Keratinocyte (primary cell): ENCODE results near the gene KCNG2. TPM values are rescaled to one million over a fixed set of nuclear protein-coding genes. Genes with fewer than 3 reads are reported as not detected.

Experiments
- DNase-seq: peaks from one replicate; pipeline ENCODE4 v3.0.0-alpha.2; 2011; ENCODE audit warnings: low read depth, missing footprints, low spot score
- FAIRE-seq: peaks from 2 replicates; lab custom pipeline; 2011; peaks lifted over from hg19 to GRCh38; lab: Jason Lieb, UNC
- H2AFZ ChIP-seq: 2 replicates; pipeline ENCODE4 v1.6.0; 2012; ENCODE audit warnings: low read length, control low read depth, inconsistent platforms; ENCODE audit not compliant: control insufficient read depth
- H3K27ac ChIP-seq: 2 replicates; pipeline ENCODE4 v1.5.1; 2011; ENCODE audit warnings: low read length; ENCODE audit not compliant: control insufficient read depth, insufficient read depth
- H3K27me3 ChIP-seq: 3 replicates; pipeline ENCODE4 v1.6.0; 2011; ENCODE audit warnings: low read length; ENCODE audit not compliant: control insufficient read depth, insufficient read depth; ENCODE audit errors: extremely low read depth
- H3K36me3 ChIP-seq, 2 experiments: 2 replicates in 1 of 2; 3 replicates in 1 of 2; pipeline ENCODE4 v1.5.1; 2011; ENCODE audit warnings: low read length in 2 of 2, mild to moderate bottlenecking in 1 of 2; ENCODE audit not compliant: control insufficient read depth in 2 of 2, insufficient read depth in 2 of 2; ENCODE audit errors: extremely low read depth in 1 of 2
- H3K4me1 ChIP-seq: 3 replicates; pipeline ENCODE4 v1.5.1; 2011; ENCODE audit warnings: low read length; ENCODE audit not compliant: control insufficient read depth, insufficient read depth; ENCODE audit errors: extremely low read depth
- H3K4me2 ChIP-seq: 3 replicates; pipeline ENCODE4 v1.6.0; 2011; ENCODE audit warnings: low read depth, low read length; ENCODE audit not compliant: control insufficient read depth, insufficient read depth; ENCODE audit errors: extremely low read depth
- H3K4me3 ChIP-seq, 3 experiments: fragments of 200-600 bp in 1 of 3; sonication (generic) in 1 of 3; 2 replicates in 2 of 3; 3 replicates in 1 of 3; pipeline ENCODE4 v1.5.1; 2011 to 2016; ENCODE audit warnings: low read length in 3 of 3, mild to moderate bottlenecking in 3 of 3, control low read depth in 2 of 3, inconsistent platforms in 1 of 3, low read depth in 1 of 3, mixed read lengths in 1 of 3, mixed run types in 1 of 3, moderate library complexity in 1 of 3; ENCODE audit not compliant: control insufficient read depth in 2 of 3, insufficient read depth in 2 of 3; ENCODE audit errors: extremely low read depth in 1 of 3
- H3K79me2 ChIP-seq: 2 replicates; pipeline ENCODE4 v1.6.0; 2012; ENCODE audit warnings: low read length; ENCODE audit not compliant: control insufficient read depth, insufficient read depth
- H3K9ac ChIP-seq: 3 replicates; pipeline ENCODE4 v1.6.0; 2011; ENCODE audit warnings: low read length; ENCODE audit not compliant: control insufficient read depth, insufficient read depth; ENCODE audit errors: extremely low read depth
- H3K9me1 ChIP-seq: 3 replicates; pipeline ENCODE4 v1.6.0; 2011; ENCODE audit warnings: low read length; ENCODE audit not compliant: control insufficient read depth, insufficient read depth; ENCODE audit errors: extremely low read depth
- H3K9me3 ChIP-seq: 2 replicates; pipeline ENCODE4 v1.5.1; 2012; ENCODE audit warnings: low read depth, low read length; ENCODE audit not compliant: control insufficient read depth
- H4K20me1 ChIP-seq: 3 replicates; pipeline ENCODE4 v1.6.0; 2011; ENCODE audit warnings: low read length; ENCODE audit not compliant: control insufficient read depth, insufficient read depth; ENCODE audit errors: extremely low read depth
- EZH2 ChIP-seq: IDR thresholded peaks from one replicate; pipeline ENCODE4 v1.6.1; 2012; ENCODE audit warnings: inconsistent platforms, mild to moderate bottlenecking, low read length, moderate library complexity
- dilution Hi-C: fragments of 300-500 bp; cut with MboI; formaldehyde crosslinking; loops from one replicate; pipeline ENCODE4 v1.7.0; 2020; ENCODE audit warnings: low sequenced_read_pairs; ENCODE audit not compliant: extremely low pct_ligation_motif_present
- polyA plus RNA-seq, 5 experiments: library from polyadenylated mRNA; depleted of rRNA in 3 of 5; stranded (reverse) in 3 of 5; stranded (forward) in 1 of 5; unstranded in 1 of 5; fragments of >200 nt; gene quantifications; 1 replicate in 1 of 5; 2 replicates in 3 of 5; 3 replicates in 1 of 5; pipeline versions ENCODE4 v1.2.1 to v1.2.3, GENCODE V29; 2011 to 2012; ENCODE audit warnings: missing spikeins in 2 of 5, low read depth in 1 of 5, low replicate concordance in 1 of 5
- TF ChIP-seq, protein P1 (sequence below), 3 experiments: IDR thresholded peaks in 1 of 3; conservative IDR thresholded peaks in 1 of 3; optimal IDR thresholded peaks in 1 of 3; 2 replicates in 2 of 3; 3 replicates in 1 of 3; pipeline versions ENCODE3 to v1.5.1; 2011; ENCODE audit warnings: low read length in 3 of 3, mild to moderate bottlenecking in 3 of 3, moderate library complexity in 2 of 3, control low read depth in 1 of 3, inconsistent platforms in 1 of 3; ENCODE audit not compliant: insufficient read depth in 2 of 3; ENCODE audit errors: extremely low read depth in 1 of 3

The KCNG2 gene
- polyA plus RNA-seq, 1 donor (not counting 4 experiments of a cell fraction or from before 2014, with no cell fraction given), result not detected

DNA sequence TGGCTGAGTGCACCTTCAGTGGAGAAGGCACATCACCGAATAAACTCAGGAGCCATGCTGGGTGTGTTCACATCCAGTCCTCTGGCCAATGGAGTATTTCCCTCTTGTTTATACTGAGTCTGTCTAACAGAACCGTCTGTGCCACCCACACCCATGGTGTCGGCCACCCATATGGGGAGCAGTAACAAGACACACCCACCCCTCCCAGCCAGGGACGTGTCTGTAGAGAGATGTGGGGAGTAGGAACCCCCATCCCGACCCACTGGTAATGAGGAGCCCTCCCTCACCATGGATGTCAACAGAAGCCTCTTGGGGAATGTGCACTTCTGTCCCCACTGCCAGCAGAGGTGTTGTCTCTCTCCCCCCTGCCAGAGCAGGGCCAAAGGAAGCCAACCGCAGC lies 37.1 kb downstream of the KCNG2 start:
- Histone ChIP-seq H3K4me3 (no peak overlapping the region), H3K4me1 (no peaks in the 10 kb centered on the region), H4K20me1 (no peaks in the 10 kb centered on the region), H3K36me3 (no peaks in the 10 kb centered on the region), H3K9me3 (peaks cover 3% of the 10 kb centered on the region), H3K79me2 (no peaks in the 10 kb centered on the region), H2AFZ (no peak overlapping the region), H3K4me2 (no peak overlapping the region), H3K9ac (no peak overlapping the region), H3K27ac (no peak overlapping the region), H3K27me3 (peaks cover 4% of the 10 kb centered on the region), H3K9me1 (no peaks in the 10 kb centered on the region)
- DNase-seq (no peak), FAIRE-seq (no peak)
- dilution Hi-C loops, result no loop called here
- TF ChIP-seq, protein P1, sequence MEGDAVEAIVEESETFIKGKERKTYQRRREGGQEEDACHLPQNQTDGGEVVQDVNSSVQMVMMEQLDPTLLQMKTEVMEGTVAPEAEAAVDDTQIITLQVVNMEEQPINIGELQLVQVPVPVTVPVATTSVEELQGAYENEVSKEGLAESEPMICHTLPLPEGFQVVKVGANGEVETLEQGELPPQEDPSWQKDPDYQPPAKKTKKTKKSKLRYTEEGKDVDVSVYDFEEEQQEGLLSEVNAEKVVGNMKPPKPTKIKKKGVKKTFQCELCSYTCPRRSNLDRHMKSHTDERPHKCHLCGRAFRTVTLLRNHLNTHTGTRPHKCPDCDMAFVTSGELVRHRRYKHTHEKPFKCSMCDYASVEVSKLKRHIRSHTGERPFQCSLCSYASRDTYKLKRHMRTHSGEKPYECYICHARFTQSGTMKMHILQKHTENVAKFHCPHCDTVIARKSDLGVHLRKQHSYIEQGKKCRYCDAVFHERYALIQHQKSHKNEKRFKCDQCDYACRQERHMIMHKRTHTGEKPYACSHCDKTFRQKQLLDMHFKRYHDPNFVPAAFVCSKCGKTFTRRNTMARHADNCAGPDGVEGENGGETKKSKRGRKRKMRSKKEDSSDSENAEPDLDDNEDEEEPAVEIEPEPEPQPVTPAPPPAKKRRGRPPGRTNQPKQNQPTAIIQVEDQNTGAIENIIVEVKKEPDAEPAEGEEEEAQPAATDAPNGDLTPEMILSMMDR (optimal IDR thresholded peaks at IDR 0.05 in 1 of 3, IDR thresholded peaks at IDR 0.05 in 1 of 3, conservative IDR thresholded peaks at IDR 0.05 in 1 of 3; ENCODE audit: extremely low read depth in 1 of 3, insufficient read depth in 2 of 3, low read length in 3 of 3), result no peak
- TF ChIP-seq EZH2, result no peak

DNA sequence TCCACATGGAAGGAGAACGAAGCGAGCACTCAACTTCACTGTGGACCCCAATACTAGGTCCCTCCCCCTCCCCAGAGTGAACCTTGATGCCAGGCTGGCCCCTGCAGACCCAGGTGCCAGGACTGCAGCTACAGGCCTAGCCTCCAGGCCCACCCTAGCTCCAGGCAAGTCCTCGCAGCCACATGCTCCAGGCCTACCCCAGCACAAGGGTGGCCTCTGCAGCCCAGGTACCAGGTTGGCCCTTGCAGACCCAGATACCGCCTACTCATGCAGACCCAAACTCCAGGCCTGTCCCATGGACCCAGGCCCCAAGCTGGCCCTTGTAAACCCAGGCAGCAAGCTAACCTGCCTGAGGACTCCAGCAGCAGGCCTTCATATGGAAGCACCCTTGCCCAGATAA lies 44.2 kb downstream of the KCNG2 start:
- TF ChIP-seq, protein P1 (optimal IDR thresholded peaks at IDR 0.05 in 1 of 3, IDR thresholded peaks at IDR 0.05 in 1 of 3, conservative IDR thresholded peaks at IDR 0.05 in 1 of 3; ENCODE audit: extremely low read depth in 1 of 3, insufficient read depth in 2 of 3, low read length in 3 of 3), result no peak
- TF ChIP-seq EZH2, result no peak
- no peak overlapping the region for H3K27ac ChIP-seq
- H3K9ac ChIP-seq, result no peak overlapping the region
- H3K4me2 ChIP-seq, result no peak overlapping the region
- no peaks in the 10 kb centered on the region for H3K79me2 ChIP-seq
- no peak overlapping the region for H3K4me3 ChIP-seq
- DNase-seq (no peak), FAIRE-seq (no peak)
- no peaks in the 10 kb centered on the region for H3K9me3 ChIP-seq
- no peaks in the 10 kb centered on the region for H3K4me1 ChIP-seq
- no peaks in the 10 kb centered on the region for H4K20me1 ChIP-seq
- no peaks in the 10 kb centered on the region for H3K9me1 ChIP-seq
- H3K27me3 ChIP-seq, result no peaks in the 10 kb centered on the region
- no peaks in the 10 kb centered on the region for H3K36me3 ChIP-seq
- dilution Hi-C loops, result no loop called here
- no peak overlapping the region for H2AFZ ChIP-seq
